ENCODE data around the gene TMED6. TPM values are rescaled to one million over a fixed set of nuclear protein-coding genes. Genes with fewer than 3 reads are reported as not detected.
"Not testable (repeated sequence)": the region's sequence is repeated elsewhere in the genome, so short reads cannot be mapped to it uniquely, and the experiment has no call there.

TMED6 gene
- total RNA-seq, 1 donor from 2014 or later = not detected

DNA sequence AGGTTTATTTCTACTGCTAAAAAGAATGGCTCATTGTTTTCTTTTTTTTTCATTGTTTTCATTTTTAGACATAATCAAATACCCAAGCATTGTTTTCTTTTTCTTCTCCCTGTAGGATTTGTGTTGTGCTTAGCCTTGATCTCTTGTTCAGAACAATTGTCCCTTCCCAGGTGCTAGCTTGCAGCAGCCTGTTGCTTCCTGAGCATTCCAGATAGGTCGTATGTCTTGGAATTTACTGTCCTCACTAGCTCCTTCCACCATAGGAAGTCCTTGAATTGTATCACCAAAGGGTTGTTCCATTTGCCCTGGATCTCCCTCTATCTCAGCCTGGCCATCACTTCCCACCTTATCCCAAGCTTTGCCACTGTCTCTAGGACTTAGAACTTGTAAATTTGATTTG is 50.4 kb downstream of the TMED6 start:
- no peak overlapping the region for H3K4me3 ChIP-seq
- H3K9me3 ChIP-seq = no peaks in the 10 kb centered on the region
- peaks cover 0 to 36% of the 10 kb centered on the region in 2 donors for H3K36me3 ChIP-seq
- no peak overlapping the region for H3K27ac ChIP-seq
- no peaks in the 10 kb centered on the region for H3K4me1 ChIP-seq
- no peaks in the 10 kb centered on the region for H3K27me3 ChIP-seq
- intact Hi-C loops (cut with DNase I) = no loop called here
- no peak for TF ChIP-seq POLR2A (IDR thresholded peaks at IDR 0.05)
- TF ChIP-seq, protein P1, sequence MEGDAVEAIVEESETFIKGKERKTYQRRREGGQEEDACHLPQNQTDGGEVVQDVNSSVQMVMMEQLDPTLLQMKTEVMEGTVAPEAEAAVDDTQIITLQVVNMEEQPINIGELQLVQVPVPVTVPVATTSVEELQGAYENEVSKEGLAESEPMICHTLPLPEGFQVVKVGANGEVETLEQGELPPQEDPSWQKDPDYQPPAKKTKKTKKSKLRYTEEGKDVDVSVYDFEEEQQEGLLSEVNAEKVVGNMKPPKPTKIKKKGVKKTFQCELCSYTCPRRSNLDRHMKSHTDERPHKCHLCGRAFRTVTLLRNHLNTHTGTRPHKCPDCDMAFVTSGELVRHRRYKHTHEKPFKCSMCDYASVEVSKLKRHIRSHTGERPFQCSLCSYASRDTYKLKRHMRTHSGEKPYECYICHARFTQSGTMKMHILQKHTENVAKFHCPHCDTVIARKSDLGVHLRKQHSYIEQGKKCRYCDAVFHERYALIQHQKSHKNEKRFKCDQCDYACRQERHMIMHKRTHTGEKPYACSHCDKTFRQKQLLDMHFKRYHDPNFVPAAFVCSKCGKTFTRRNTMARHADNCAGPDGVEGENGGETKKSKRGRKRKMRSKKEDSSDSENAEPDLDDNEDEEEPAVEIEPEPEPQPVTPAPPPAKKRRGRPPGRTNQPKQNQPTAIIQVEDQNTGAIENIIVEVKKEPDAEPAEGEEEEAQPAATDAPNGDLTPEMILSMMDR (IDR thresholded peaks at IDR 0.05) = no peak
- TF ChIP-seq POLR2AphosphoS5 (IDR thresholded peaks at IDR 0.05; ENCODE audit: insufficient read depth in 1 of 2, low read depth in 1 of 2) = no peak
- peak; percentile 9 to 18 for DNase-seq (ENCODE audit: extremely low spot score in 2 of 2)

DNA sequence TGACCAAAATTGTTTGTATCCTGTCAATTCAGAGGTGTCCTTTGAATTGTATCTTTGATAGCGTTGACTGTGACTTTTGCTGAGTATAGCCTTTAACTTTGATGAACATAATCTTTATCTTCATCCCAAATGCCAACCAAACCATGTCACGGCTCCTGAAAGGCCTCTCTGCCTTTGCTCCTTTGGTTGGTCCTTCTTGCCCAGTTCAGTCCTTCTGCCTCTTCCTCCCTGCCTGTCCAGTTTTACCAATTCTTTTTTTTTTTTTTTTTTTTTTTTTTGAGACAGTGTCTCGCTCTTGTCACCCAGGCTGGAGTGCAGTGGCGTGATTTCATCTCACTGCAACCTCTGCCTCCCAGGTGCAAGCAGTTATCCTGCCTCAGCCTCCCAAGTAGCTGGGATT is 53.3 kb downstream of the TMED6 start:
- Histone ChIP-seq H3K4me3 (no peak overlapping the region), H3K4me1 (no peaks in the 10 kb centered on the region), H3K9me3 (no peaks in the 10 kb centered on the region), H3K27ac (no peak overlapping the region), H3K36me3 (peaks cover 0 to 28% of the 10 kb centered on the region in 2 donors), H3K27me3 (no peaks in the 10 kb centered on the region)
- intact Hi-C loops (cut with DNase I) = no loop called here
- no peak for TF ChIP-seq POLR2A (IDR thresholded peaks at IDR 0.05)
- no peak for TF ChIP-seq POLR2AphosphoS5 (IDR thresholded peaks at IDR 0.05; ENCODE audit: insufficient read depth in 1 of 2, low read depth in 1 of 2)
- TF ChIP-seq, protein P1 (IDR thresholded peaks at IDR 0.05) = no peak
- peak in 1 of 2 donors; percentile 20 for DNase-seq (ENCODE audit: extremely low spot score in 2 of 2)

DNA sequence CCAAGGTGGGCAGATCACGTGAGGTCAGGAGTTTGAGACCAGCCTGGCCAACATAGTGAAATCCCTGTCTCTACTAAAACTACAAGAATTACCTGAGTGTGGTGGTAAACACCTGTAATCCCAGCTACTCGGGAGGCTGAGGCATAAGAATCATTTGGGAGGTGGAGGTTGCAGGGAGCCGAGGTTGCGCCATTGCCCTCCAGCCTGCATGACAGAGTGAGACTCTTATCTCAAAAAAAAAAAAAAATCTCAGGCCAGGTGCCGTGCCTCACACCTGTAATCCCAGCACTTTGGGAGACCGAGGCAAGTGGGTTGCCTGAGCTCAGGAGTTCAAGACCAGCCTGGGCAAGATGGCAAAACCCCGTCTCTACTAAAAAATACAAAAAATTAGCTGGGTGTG is 54.8 kb downstream of the TMED6 start:
- H3K4me1 ChIP-seq; intact Hi-C loops (cut with DNase I); H3K27me3 ChIP-seq; H3K27ac ChIP-seq; H3K4me3 ChIP-seq; H3K9me3 ChIP-seq: not testable (repeated sequence)
- DNase-seq (ENCODE audit: extremely low spot score in 2 of 2) = peak in 1 of 2 donors; percentile 29
- H3K36me3 ChIP-seq = peaks cover 0 to 25% of the 10 kb centered on the region in 2 donors

DNA sequence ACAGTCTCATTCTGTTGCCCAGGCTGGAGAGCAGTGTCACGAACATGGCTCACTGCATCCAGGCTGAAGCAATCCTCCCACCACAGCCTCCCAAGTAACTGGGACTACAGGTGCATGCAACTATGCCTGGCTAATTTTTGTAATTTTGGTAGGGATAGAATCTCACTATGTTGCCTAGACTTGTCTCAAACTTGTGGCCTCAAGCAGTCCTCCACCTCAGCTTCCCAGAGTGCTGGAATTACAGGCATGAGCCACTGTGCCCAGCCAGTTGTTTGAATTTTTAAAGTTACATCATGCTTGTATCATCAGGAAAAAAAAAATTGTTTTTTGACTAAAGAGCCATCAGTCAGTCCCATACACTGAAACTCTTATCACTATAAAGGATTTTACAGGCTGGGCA is 57.5 kb downstream of the TMED6 start:
- DNase-seq (ENCODE audit: extremely low spot score in 2 of 2) = peak in 1 of 2 donors; percentile 52
- intact Hi-C loops (cut with DNase I) = no loop called here
- Histone ChIP-seq H3K9me3 (no peaks in the 10 kb centered on the region), H3K4me3 (no peak overlapping the region), H3K36me3 (no peaks in the 10 kb centered on the region), H3K27me3 (no peaks in the 10 kb centered on the region), H3K27ac (no peak overlapping the region), H3K4me1 (no peaks in the 10 kb centered on the region)
- TF ChIP-seq POLR2AphosphoS5 (IDR thresholded peaks at IDR 0.05; ENCODE audit: insufficient read depth in 1 of 2, low read depth in 1 of 2) (no peak), POLR2A (IDR thresholded peaks at IDR 0.05) (no peak)
- TF ChIP-seq, protein P1 (IDR thresholded peaks at IDR 0.05) = no peak

DNA sequence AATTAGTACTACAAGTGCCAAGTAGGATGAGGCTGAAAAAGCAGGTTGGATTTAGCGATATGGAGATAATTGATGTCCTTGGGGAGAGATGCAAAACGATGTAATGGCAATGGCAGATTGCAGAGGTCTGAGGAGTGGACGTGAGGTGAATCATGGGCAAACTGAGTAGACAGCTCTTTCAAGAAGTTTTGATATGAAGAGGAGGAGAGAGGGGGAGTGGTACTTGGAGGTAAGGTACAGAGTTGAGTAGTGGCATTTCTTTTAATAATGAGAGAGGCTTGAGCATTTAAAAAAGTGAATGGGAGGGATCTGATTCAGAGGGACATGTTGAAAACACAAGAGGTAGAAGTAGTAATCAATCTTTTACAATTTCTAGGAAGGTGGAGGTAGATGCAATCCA is 58.2 kb downstream of the TMED6 start:
- Histone ChIP-seq H3K27ac (no peak overlapping the region), H3K9me3 (no peaks in the 10 kb centered on the region), H3K27me3 (no peaks in the 10 kb centered on the region), H3K36me3 (no peaks in the 10 kb centered on the region), H3K4me3 (no peak overlapping the region), H3K4me1 (no peaks in the 10 kb centered on the region)
- intact Hi-C loops (cut with DNase I) = no loop called here
- TF ChIP-seq, protein P1 (IDR thresholded peaks at IDR 0.05) = no peak
- TF ChIP-seq POLR2AphosphoS5 (IDR thresholded peaks at IDR 0.05; ENCODE audit: insufficient read depth in 1 of 2, low read depth in 1 of 2) = no peak
- no peak for TF ChIP-seq POLR2A (IDR thresholded peaks at IDR 0.05)
- no peak for DNase-seq (ENCODE audit: extremely low spot score in 2 of 2)

Other genes starting within 250 kb of the TMED6 start
- 25.8 TPM for gene HAS3, start 246.1 kb downstream of the TMED6 start, total RNA-seq
- 59.4 TPM for gene CHTF8, start 219.2 kb downstream of the TMED6 start, total RNA-seq
- gene UTP4, start 219.1 kb downstream of the TMED6 start, total RNA-seq = 34.9 TPM
- gene SNTB2, start 164.6 kb downstream of the TMED6 start, total RNA-seq = 50.8 TPM
- gene VPS4A, start 40.4 kb downstream of the TMED6 start, total RNA-seq = 27.7 TPM
- 44.9 TPM for gene PDF, start 21.2 kb downstream of the TMED6 start, total RNA-seq
- gene COG8, start 12.2 kb downstream of the TMED6 start, total RNA-seq = 46.2 TPM
- 15.2 TPM for gene NIP7, start 12.0 kb downstream of the TMED6 start, total RNA-seq
- 27.7 TPM for gene TERF2, start 34.2 kb upstream of the TMED6 start, total RNA-seq
- 37.6 TPM for gene CYB5B, start 72.8 kb upstream of the TMED6 start, total RNA-seq
- gene NFAT5, start 214.2 kb upstream of the TMED6 start, total RNA-seq = 63.8 TPM

All from vagina (tissue), 2 donors.